Islet of Langerhans (tissue), 1 donor: Measurements from ENCODE around the gene TEP1.
A peak's percentile ranks its signal among the peaks of the same experiment; 100 is the strongest.
"Not testable (repeated sequence)": the region's sequence is repeated elsewhere in the genome, so short reads cannot be mapped to it uniquely, and the experiment has no call there.

Source experiments
- FAIRE-seq: peaks from one replicate; lab custom pipeline; 2011; peaks lifted over from hg19 to GRCh38; lab: Jason Lieb, UNC

Gene TEP1

DNA sequence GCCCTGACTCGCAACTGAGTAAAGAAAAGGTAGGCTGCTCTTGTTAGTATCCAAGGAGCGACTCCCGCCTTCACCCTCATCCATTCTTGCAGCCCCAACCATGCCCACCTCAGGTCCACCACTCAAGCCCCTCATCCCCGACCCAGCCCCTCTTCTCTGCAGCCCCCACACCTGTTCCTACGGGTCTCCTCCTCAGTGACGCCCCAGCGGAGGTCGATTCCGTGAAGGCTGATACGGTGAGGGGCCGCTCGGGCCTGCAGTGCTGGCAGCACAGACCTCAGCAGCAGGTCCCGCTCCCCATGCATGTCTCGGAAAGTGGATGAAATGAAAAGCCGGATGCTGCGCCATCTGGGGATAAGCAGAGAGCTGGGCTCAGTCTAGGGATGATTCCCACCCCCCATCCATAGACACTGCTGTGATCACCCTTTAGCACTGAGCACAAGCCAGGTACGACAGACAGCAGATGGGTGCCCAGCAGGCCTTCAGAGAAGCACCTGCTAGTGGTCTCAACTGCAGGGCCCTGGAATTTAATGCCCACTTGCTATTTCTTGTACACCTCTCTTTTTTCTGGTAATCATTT is 26.9 kb downstream of the TEP1 start:
- FAIRE-seq, result no peak

DNA sequence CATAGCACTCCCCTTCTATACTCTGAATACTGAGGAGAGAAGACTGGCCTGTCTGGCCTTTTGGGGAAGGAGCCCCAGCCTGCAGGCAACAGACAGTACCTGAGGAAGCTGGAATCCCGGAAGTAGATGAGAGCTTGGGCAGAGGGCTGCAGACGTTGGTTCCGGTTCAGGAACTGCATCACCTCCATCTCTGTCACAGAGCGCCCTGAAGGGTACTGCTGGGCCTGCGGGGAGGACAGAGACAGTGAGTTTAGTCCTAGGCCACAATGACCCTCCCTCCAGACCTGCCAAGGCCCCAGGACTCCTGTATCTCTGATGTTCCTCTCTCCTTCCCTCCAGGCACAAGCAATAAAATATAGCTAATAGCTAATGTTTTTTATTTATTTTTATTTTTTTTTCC is 28.4 kb downstream of the TEP1 start:
- no peak for FAIRE-seq

DNA sequence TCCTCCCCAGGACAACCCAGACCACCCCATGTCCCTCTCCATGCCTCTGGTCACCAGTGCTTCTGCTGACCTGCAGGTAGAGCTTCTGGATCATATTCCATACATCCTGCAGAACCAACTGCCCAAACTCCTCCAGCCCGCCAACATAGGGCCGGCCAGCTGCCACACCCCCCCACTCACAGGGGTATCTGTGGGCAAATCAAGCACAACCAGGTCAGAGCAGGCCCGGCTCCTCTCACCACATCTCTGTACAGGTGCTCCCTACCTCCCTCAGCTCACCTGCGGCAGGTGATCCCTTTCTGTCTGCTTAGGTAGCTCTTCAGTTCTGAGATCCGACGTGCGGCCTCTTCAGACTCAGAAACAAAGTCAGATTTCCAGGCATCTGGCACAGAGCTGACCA is 29.0 kb downstream of the TEP1 start:
- no peak for FAIRE-seq

DNA sequence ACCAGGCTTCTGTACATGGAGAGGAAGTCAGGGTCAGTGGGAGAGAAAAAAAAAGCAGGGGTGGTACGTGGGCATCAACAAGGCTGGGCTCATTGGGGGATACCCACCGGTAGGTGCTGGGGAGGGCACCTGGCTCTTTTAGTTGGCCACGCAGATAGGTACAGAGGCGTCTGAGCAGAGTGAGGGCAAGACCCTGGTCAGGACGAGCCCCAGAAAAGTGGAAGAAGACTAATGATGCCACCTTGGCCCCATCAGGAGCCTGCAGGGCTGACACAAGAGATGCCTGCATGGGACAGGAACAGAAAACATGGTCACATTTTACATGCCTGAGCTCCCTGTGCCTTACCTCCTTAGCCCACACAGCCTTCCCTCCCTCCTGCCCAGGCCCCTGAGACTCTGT is 29.7 kb downstream of the TEP1 start:
- no peak for FAIRE-seq

DNA sequence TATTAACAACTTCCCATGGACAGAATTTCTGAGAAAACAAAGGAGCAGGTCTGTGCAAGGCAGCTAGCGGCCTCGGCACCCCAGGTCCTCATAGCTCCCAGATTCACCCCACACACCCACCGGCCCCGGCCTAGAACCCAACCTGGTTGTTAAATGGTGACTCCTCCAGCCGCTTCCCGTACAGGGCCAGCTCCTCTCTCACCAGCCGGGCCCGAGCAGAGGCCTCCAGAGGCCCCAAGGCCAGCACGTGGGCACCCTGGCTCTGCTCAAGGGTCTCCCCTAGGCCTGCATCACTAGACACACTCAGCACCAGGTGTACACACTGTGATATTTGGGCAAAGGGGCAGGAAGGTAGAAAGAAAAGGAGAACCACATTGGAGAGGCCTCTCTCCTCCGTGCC is 30.3 kb downstream of the TEP1 start:
- no peak for FAIRE-seq

DNA sequence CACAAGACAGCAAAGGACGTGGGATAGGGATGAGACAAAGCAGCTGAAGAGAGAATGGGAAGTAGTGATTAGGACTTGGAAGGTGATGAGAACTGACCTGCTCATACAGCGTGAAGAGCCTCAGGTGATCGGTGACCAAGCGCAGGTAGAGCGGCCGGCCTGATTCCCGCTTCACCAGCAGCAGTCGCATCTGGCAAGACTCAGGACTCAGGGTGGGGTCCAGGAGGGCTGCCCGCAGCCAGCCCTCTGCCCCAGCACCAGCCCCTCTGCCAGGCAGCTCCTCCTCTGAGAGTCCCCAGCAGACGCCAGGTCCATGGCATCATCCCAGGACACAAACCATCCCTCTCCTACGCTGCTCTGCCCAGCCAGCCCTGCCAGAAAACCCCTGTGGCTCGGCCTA is 30.8 kb downstream of the TEP1 start:
- no peak for FAIRE-seq

DNA sequence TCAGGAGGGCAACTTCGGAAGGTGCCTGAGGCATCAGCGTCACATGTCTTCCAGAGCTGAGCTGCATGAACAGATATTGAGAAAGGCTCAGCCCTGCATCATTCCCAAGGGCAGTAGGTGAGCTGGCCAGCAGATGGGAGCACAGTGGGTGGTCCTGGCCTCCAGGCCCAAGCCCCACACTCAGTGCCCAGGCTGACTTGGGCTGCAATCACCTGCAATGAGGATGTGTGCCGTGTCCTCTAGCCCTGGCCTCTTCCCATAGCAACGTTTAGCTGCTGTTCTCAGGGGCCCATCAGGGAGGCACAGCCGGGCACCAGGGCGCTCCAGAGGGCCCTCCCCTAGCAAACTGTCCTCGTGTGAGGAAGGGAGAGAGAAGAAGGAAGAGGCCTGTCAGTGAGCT is 32.0 kb downstream of the TEP1 start:
- FAIRE-seq, result no peak

DNA sequence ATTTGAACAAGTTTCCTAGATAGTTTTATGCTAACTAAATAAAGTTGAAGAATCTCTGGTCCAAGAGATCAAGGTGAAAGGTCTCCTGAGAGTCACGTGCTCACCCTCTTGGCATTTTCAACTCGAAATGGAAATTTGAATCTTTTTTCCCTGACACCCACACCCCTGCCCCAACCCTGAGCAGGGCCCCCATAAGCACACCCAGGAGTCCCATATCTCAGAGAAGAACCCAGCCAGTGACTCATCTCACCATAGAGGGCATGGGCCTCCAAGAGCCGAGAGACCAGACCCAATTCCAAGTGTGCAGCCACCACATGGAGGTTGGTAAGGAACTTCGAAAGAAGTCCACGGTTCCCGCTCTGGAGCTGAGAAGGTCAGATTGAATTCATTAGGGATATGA is 32.6 kb downstream of the TEP1 start:
- FAIRE-seq, result no peak

DNA sequence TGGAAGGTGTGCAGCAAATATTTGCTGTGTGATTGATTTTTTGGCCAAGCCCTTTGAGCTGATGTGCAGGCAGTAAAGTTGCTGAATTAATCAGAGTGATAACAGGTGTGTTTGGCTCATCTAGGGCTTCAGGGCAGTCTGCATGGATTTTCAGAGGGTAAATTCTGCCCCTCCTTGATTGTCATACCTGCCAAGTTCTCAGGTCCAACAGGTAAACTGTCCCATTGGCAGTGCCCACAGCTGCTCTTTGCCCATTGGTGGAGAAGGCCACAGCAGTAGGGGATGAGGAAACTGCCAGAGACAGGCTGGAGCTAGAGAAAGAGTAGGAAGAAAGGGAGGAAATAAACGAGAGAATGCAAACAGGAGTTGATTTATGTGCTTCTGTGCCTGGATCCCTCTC is 33.6 kb downstream of the TEP1 start:
- FAIRE-seq, result no peak

- no peak for FAIRE-seq
These were observed 36.1 kb downstream of the TEP1 start for GRCh38 chr14:20377171-20377570.

- no peak for FAIRE-seq
These were observed 37.2 kb downstream of the TEP1 start for GRCh38 chr14:20376071-20376588.

- FAIRE-seq, result no peak
These were observed 37.8 kb downstream of the TEP1 start for GRCh38 chr14:20375471-20375870.

GRCh38 chr14:20372796-20373195 is 40.5 kb downstream of the TEP1 start:
- FAIRE-seq, result no peak

DNA sequence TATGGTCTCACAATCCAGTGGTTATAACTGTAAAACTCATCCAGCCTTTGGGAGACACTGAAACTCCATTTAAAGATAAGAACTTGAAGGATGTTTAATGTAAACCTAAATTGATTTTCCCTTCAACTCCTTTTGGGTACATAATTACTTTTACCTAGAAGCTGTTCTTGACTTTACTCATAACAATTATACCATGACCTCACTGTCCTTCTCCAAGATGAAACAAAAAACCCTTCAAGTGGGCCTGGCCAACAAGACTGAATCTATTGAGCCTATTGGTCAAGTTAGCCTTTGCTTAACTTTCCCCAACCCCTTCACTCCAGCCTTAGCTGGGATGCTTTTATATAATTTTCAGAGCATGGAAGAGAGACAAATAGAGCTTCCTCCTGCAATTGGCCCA is 47.4 kb downstream of the TEP1 start:
- no peak for FAIRE-seq

- FAIRE-seq, result not testable (repeated sequence)
These were observed 54.8 kb downstream of the TEP1 start for GRCh38 chr14:20358474-20358873.

- no peak for FAIRE-seq
These were observed 56.9 kb downstream of the TEP1 start for GRCh38 chr14:20356422-20356821.

DNA sequence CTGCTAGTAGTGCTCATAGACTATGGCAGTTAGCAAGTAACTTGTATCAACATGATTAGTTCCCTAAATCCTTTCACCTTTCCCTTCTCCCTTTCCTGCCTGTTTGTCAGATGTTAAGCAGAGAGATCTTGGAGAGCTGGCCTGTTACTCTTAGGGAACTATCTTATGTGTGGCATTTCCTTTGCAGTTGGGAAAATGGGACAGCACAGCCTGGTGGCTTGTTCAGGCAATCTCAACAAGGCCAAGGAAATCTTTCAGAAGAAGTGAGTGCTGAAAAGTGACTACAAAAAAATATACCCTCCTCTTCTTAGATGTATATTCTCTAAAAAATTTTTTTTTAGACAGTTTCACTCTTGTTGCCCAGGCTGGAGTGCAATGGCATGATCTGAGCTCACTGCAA is 62.4 kb downstream of the TEP1 start:
- no peak for FAIRE-seq

DNA sequence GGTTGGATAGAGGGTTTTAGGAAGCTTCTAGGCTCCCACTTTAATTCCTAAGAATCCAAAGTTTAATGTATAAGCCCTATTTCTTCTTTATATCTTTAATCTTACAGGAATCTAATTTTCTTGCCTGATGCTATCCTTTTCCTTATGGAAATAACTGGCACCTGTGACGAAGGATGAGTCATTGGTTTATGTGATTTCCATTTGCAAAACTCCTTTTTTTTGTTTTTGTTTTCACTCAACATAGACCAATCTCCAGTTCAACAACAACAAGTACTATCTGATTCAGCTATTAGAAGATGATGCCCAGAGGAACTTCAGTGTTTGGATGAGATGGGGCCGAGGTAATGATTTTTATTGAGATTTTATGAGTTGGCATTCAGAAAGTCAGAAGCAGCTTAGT is 63.0 kb downstream of the TEP1 start:
- FAIRE-seq, result no peak

- FAIRE-seq, result no peak
These were observed 65.6 kb downstream of the TEP1 start for GRCh38 chr14:20347747-20348146.

- no peak for FAIRE-seq
These were observed 66.6 kb downstream of the TEP1 start for GRCh38 chr14:20346713-20347112.

GRCh38 chr14:20345366-20345765 is 67.9 kb downstream of the TEP1 start:
- FAIRE-seq, result no peak

DNA sequence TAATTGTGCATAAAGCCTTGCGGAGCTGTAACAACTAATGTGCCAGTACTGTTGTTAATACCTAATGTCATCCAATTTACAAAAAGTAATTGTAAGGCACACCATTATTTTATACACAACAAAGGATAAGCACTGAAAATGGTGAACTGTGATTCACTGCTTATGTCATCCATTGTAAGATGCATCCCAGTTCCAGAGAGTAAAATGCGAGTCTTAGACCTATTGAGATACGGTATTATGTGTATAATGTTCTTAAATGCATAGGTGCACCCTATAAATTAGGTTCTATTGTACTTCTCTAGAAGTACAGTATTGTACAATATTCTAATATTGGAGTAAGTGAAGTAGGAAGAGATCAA is 69.5 kb downstream of the TEP1 start:
- FAIRE-seq, result no peak

GRCh38 chr14:20343092-20343861 is 70.0 kb downstream of the TEP1 start, which contains the start of gene PARP2:
PARP2 (plus strand) TSS chr14:20343635; CDS start chr14:20343642, 7 bp downstream.
- FAIRE-seq, result peak; percentile 96

GRCh38 chr14:20341646-20342045 is 71.7 kb downstream of the TEP1 start:
- FAIRE-seq, result peak; percentile 82
